Activated CD4-positive, alpha-beta memory T cell treated with anti-CD3 and anti-CD28 coated beads, Interleukin-2, amount 10 ng/mL, durations not matched to agents 7 days and 5 days (primary cell): Measurements from ENCODE around the gene MACF1. TPM values are rescaled to one million over a fixed set of nuclear protein-coding genes. Genes with fewer than 3 reads are reported as not detected.
"Not testable (repeated sequence)": the region's sequence is repeated elsewhere in the genome, so short reads cannot be mapped to it uniquely, and the experiment has no call there.

Experiments
- CTCF ChIA-PET: fragments of 350-600 bp; sonication (Branson Sonifier 250); formaldehyde crosslinking; loops from one replicate; lab custom pipeline; 2021; ENCODE audit warnings: antibody characterized with exemption, inconsistent platforms; lab: Charles Lee
- POLR2A ChIA-PET: fragments of 350-600 bp; sonication (Branson Sonifier 250); formaldehyde crosslinking; loops from one replicate; lab custom pipeline; 2021; ENCODE audit warnings: antibody characterized with exemption; lab: Charles Lee
- DNase-seq: peaks from one replicate; pipeline ENCODE4 v3.0.0-alpha.2; 2020
- H3K27ac Mint-ChIP-seq: one replicate; pipeline ENCODE4 v1.8.0; 2021; ENCODE audit warnings: mild to moderate bottlenecking, mixed read lengths
- H3K27me3 Mint-ChIP-seq: one replicate; pipeline ENCODE4 v1.8.0; 2021; ENCODE audit warnings: mixed read lengths
- H3K36me3 Mint-ChIP-seq: one replicate; pipeline ENCODE4 v1.8.0; 2021; ENCODE audit warnings: low read depth, mixed read lengths
- H3K4me1 Mint-ChIP-seq: one replicate; pipeline ENCODE4 v1.8.0; 2021; ENCODE audit warnings: mixed read lengths
- H3K4me3 Mint-ChIP-seq: one replicate; pipeline ENCODE4 v1.8.0; 2021; ENCODE audit warnings: mild to moderate bottlenecking, mixed read lengths
- H3K9me3 Mint-ChIP-seq: one replicate; pipeline ENCODE4 v1.8.0; 2021; ENCODE audit warnings: mixed read lengths
- total RNA-seq, 2 experiments: library from RNA; stranded (reverse); gene quantifications; one replicate each; pipeline ENCODE4 v1.2.3, GENCODE V29; 2021

Gene MACF1
- total RNA-seq, 2 experiments from 2014 or later = 345 to 381 TPM

DNA sequence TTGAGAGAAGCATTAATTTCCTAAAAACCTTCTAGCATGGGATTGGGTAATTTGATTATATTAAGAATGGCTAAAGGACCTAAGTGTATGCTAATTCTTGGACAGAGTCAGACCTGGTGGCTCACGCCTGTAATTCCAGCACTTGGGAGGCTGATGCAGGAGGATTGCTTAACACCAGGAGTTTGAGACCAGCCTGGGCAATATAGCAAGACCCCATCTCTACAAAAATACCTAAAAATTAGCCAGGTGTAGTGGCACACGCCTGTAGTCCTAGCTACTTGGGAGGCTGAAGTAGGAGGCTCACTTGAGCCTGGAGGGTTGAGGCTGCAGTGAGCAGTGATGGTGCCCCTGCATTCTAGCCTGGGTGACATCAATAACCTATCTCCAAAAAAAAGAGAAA, 241.1 kb downstream of the MACF1 start:
- H3K4me1 Mint-ChIP-seq = no peaks in the 10 kb centered on the region
- no peaks in the 10 kb centered on the region for H3K27me3 Mint-ChIP-seq
- POLR2A ChIA-PET = no interaction called here
- DNase-seq = no peak
- H3K9me3 Mint-ChIP-seq = no peaks in the 10 kb centered on the region
- H3K27ac Mint-ChIP-seq = no peak overlapping the region
- no peak overlapping the region for H3K4me3 Mint-ChIP-seq
- peaks cover 78% of the 10 kb centered on the region for H3K36me3 Mint-ChIP-seq
- CTCF ChIA-PET = interaction anchor here (1.2 kb wide), 1 partner anchor 93 kb away, joined by 3 read pairs; no protein-coding TSS in a partner anchor

- Mint-ChIP-seq H3K36me3 (peaks cover 81% of the 10 kb centered on the region), H3K27ac (no peak overlapping the region), H3K27me3 (no peaks in the 10 kb centered on the region), H3K9me3 (no peaks in the 10 kb centered on the region), H3K4me1 (peaks cover 11% of the 10 kb centered on the region), H3K4me3 (no peak overlapping the region)
- CTCF ChIA-PET = interaction anchor here (0.9 to 1.2 kb wide), 2 partner anchors 36 to 92 kb away, joined by 3 read pairs; no protein-coding TSS in a partner anchor
- POLR2A ChIA-PET = no interaction called here
- DNase-seq = no peak
These were observed 242.6 kb downstream of the MACF1 start for GRCh38 chr1:39446986-39447567.

DNA sequence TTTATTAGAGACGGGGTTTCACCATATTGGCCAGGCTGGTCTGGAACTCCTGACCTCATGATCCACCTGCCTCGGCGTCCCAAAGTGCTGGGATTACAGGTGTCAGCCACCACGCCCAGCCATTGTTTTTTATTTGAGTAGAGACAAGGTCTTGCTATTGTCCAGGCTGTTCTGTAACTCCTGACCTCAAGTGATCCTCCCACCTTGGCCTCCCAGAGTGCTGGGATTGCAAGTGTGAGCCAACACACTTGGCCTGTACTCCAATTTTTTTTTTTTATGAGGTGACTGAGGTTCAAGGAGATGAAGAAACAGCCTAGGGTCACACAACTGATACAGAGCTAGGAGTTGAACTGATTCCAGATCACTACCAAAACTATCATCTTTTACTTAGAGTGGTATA, 245.5 kb downstream of the MACF1 start:
- H3K27me3 Mint-ChIP-seq, H3K27ac Mint-ChIP-seq, POLR2A ChIA-PET, CTCF ChIA-PET, DNase-seq, H3K4me3 Mint-ChIP-seq, H3K9me3 Mint-ChIP-seq: not testable (repeated sequence)
- Mint-ChIP-seq H3K4me1 (peaks cover 17% of the 10 kb centered on the region), H3K36me3 (peaks cover 83% of the 10 kb centered on the region)

- ChIA-PET POLR2A (no interaction called here), CTCF (no interaction called here)
- peaks cover 17% of the 10 kb centered on the region for H3K4me1 Mint-ChIP-seq
- H3K9me3 Mint-ChIP-seq = no peaks in the 10 kb centered on the region
- peak overlapping the region; percentile 41 for H3K27ac Mint-ChIP-seq
- no peaks in the 10 kb centered on the region for H3K27me3 Mint-ChIP-seq
- H3K4me3 Mint-ChIP-seq = no peak overlapping the region
- DNase-seq = no peak
- peaks cover 82% of the 10 kb centered on the region for H3K36me3 Mint-ChIP-seq
These were observed 246.6 kb downstream of the MACF1 start for GRCh38 chr1:39450956-39451606.

DNA sequence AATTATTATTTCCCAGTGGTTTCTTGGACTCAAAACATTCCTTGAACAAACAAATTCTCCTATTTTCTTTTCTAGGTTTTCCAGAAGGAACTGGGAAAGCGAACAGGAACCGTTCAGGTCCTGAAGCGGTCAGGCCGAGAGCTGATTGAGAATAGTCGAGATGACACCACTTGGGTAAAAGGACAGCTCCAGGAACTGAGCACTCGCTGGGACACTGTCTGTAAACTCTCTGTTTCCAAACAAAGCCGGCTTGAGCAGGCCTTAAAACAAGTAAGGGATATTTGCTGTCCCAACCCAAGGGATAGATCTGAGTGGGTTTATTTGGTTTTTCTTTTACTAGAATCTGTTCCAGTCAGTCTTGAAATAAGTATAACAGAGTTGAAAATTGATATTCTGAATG, 247.6 kb downstream of the MACF1 start:
- H3K4me1 Mint-ChIP-seq = peaks cover 17% of the 10 kb centered on the region
- DNase-seq = no peak
- no peaks in the 10 kb centered on the region for H3K9me3 Mint-ChIP-seq
- peaks cover 87% of the 10 kb centered on the region for H3K36me3 Mint-ChIP-seq
- H3K27ac Mint-ChIP-seq = no peak overlapping the region
- no peak overlapping the region for H3K4me3 Mint-ChIP-seq
- POLR2A ChIA-PET = interaction anchor here (1.2 kb wide), 1 partner anchor 9 kb away, joined by 4 read pairs; no protein-coding TSS in a partner anchor
- CTCF ChIA-PET = no interaction called here
- H3K27me3 Mint-ChIP-seq = no peaks in the 10 kb centered on the region

GRCh38 chr1:39452540-39452939, 248.0 kb downstream of the MACF1 start:
- Mint-ChIP-seq H3K27me3 (no peaks in the 10 kb centered on the region), H3K27ac (no peak overlapping the region), H3K9me3 (no peaks in the 10 kb centered on the region), H3K36me3 (peaks cover 87% of the 10 kb centered on the region), H3K4me1 (peaks cover 17% of the 10 kb centered on the region), H3K4me3 (no peak overlapping the region)
- POLR2A ChIA-PET = interaction anchor here (1.2 kb wide), 1 partner anchor 10 kb away, joined by 4 read pairs; no protein-coding TSS in a partner anchor
- CTCF ChIA-PET = no interaction called here
- peak; percentile 25 for DNase-seq

DNA sequence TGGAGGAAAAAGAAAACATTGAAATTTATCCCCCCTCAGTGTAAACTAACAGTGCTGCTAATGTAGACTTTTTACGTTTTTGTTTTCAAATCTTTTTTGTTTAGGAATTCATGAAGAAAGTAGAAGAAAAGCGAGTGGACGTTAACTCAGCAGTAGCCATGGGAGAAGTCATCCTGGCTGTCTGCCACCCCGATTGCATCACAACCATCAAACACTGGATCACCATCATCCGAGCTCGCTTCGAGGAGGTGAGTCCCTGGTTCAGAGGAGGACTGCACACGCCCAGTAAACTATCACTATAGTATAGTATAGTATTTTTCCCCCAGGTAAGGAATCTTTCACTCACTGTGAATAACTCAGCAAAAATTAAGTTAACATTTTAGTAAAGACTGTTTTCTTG, 249.1 kb downstream of the MACF1 start:
- ChIA-PET POLR2A (interaction anchor here (1.2 kb wide), 1 partner anchor 11 kb away, joined by 4 read pairs; no protein-coding TSS in a partner anchor), CTCF (no interaction called here)
- no peak for DNase-seq
- H3K9me3 Mint-ChIP-seq = no peaks in the 10 kb centered on the region
- no peaks in the 10 kb centered on the region for H3K27me3 Mint-ChIP-seq
- H3K4me3 Mint-ChIP-seq = no peak overlapping the region
- H3K27ac Mint-ChIP-seq = no peak overlapping the region
- peaks cover 17% of the 10 kb centered on the region for H3K4me1 Mint-ChIP-seq
- H3K36me3 Mint-ChIP-seq = peaks cover 87% of the 10 kb centered on the region

GRCh38 chr1:39458991-39459390, 254.5 kb downstream of the MACF1 start:
- ChIA-PET CTCF (no interaction called here), POLR2A (interaction anchor here (1.2 to 1.7 kb wide), 2 partner anchors 11 to 16 kb away, joined by 3 read pairs; no protein-coding TSS in a partner anchor)
- H3K9me3 Mint-ChIP-seq = no peaks in the 10 kb centered on the region
- no peak for DNase-seq
- H3K4me3 Mint-ChIP-seq = no peak overlapping the region
- H3K36me3 Mint-ChIP-seq = peaks cover 91% of the 10 kb centered on the region
- H3K27me3 Mint-ChIP-seq = no peaks in the 10 kb centered on the region
- no peak overlapping the region for H3K27ac Mint-ChIP-seq
- H3K4me1 Mint-ChIP-seq = no peaks in the 10 kb centered on the region

DNA sequence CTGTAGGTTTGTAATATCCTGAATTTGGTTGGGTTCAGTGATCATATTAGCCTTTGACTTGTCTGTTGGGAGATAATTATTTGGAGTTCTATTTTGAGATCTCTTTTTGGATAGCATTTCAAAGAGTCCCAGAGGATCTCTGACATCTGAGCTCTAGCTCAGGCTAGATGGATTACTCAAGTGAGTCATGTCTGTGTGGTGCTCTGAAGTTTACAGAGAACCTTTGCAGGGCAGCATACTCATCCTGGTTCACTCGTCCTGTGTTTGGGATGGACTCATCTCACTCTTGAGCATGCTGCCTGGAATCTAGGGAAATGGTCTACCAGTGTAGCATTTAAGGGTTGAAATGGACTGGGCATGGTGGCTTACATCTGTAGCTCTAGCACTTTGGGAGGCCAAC, 257.6 kb downstream of the MACF1 start:
- no peak overlapping the region for H3K4me3 Mint-ChIP-seq
- H3K27me3 Mint-ChIP-seq = no peaks in the 10 kb centered on the region
- H3K27ac Mint-ChIP-seq = no peak overlapping the region
- ChIA-PET CTCF (no interaction called here), POLR2A (no interaction called here)
- H3K36me3 Mint-ChIP-seq = peaks cover 87% of the 10 kb centered on the region
- DNase-seq = no peak
- H3K9me3 Mint-ChIP-seq = no peaks in the 10 kb centered on the region
- H3K4me1 Mint-ChIP-seq = no peaks in the 10 kb centered on the region

DNA sequence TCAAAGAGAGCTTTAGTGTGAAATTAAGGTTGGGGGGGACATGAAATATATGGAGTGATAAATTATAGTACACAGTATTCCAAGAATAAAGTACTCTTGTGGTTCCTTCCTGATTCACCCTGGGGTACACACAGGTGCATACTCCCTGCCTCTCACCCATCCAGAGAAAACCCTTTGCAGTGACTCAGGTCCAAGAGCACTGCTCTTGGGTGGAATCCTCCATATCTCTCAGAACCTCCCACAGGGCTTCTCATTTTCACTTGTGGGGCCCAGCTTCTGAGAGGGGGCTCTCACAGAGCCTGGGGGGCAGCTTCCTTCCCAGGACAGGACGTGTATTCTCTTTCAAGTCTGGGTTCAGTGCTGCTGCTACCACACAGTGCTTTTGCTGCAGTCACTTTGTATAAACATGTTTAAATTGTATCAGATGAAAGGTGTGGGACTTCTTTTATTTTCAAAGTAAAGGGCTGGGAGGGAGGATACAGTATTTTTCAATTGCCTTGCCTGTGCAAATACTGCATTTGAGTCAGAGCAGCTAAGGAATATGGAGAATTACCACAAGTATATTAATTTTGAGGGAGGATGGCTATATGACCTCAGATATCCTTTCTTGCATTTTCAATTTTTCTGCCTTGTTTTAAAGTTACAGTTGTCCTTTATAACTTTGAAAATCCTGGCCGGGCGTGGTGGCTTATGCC, 262.1 kb downstream of the MACF1 start:
- Mint-ChIP-seq H3K4me1 (no peaks in the 10 kb centered on the region), H3K9me3 (no peaks in the 10 kb centered on the region), H3K4me3 (no peak overlapping the region), H3K27me3 (no peaks in the 10 kb centered on the region), H3K27ac (no peak overlapping the region), H3K36me3 (peaks cover 73% of the 10 kb centered on the region)
- POLR2A ChIA-PET = interaction anchor here (0.6 kb wide), 1 partner anchor 113 kb away, joined by 3 read pairs; no protein-coding TSS in a partner anchor
- CTCF ChIA-PET = no interaction called here
- no peak for DNase-seq

DNA sequence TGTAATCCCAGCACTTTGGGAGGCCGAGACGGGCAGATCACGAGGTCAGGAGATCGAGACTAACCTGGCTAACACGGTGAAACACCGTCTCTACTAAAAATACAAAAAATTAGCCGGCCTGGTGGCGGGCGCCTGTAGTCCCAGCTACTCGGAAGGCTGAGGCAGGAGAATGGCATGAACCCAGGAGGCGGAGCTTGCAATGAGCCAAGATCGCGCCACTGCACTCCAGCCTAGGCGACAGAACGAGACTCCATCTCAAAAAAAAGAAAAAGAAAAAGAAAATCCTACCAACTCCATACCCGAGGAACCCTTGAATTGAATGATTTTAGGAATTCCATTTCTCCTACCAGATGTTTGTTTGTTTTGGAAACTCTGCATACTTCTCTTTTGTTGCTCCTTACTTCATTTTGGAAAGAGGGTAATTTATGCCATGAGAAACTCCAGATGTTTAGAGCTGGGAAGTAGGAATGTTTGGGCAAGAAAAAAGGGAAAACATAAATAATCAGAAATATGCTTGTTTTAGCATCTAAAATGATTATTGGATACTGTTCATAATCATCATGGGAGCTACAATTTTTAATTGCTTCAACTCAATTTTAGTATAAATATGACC, 262.7 kb downstream of the MACF1 start:
- peaks cover 70% of the 10 kb centered on the region for H3K36me3 Mint-ChIP-seq
- H3K4me3 Mint-ChIP-seq, H3K27me3 Mint-ChIP-seq, CTCF ChIA-PET, H3K27ac Mint-ChIP-seq, H3K4me1 Mint-ChIP-seq, H3K9me3 Mint-ChIP-seq, DNase-seq: not testable (repeated sequence)
- POLR2A ChIA-PET = interaction anchor here (1.1 kb wide), 1 partner anchor 14 kb away, joined by 3 read pairs; no protein-coding TSS in a partner anchor

GRCh38 chr1:39469150-39469549, 264.7 kb downstream of the MACF1 start:
- no peak overlapping the region for H3K27ac Mint-ChIP-seq
- H3K36me3 Mint-ChIP-seq = peaks cover 65% of the 10 kb centered on the region
- no peak overlapping the region for H3K4me3 Mint-ChIP-seq
- POLR2A ChIA-PET = no interaction called here
- H3K4me1 Mint-ChIP-seq = no peaks in the 10 kb centered on the region
- CTCF ChIA-PET = no interaction called here
- no peaks in the 10 kb centered on the region for H3K9me3 Mint-ChIP-seq
- H3K27me3 Mint-ChIP-seq = no peaks in the 10 kb centered on the region
- no peak for DNase-seq

DNA sequence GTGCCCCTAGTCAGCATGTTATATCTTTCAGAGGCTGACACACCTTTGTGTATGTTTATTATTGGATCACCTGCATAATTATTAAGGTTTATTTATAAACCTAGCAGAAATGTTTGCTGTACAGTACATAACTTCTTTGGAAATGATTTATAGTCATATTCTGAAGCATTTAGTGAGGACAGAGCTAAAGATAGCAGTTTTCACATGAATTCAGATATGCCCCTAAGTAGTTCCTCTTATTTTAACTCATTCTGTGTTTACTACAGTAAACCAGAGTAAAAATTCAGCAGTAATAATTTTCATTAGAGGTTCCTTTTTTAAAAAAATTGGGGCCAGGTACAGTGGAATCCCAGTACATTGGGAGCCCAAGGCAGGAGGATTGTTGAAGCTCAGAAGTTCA, 265.5 kb downstream of the MACF1 start:
- Mint-ChIP-seq H3K4me3 (no peak overlapping the region), H3K36me3 (peaks cover 65% of the 10 kb centered on the region), H3K9me3 (no peaks in the 10 kb centered on the region), H3K4me1 (no peaks in the 10 kb centered on the region), H3K27ac (no peak overlapping the region), H3K27me3 (no peaks in the 10 kb centered on the region)
- ChIA-PET POLR2A (interaction anchor here (0.9 to 1.1 kb wide), 2 partner anchors 11 to 14 kb away, joined by 3 read pairs; no protein-coding TSS in a partner anchor), CTCF (interaction anchor here (1.2 to 1.5 kb wide), 3 partner anchors 12 to 135 kb away, joined by 3 read pairs; no protein-coding TSS in a partner anchor)
- DNase-seq = no peak
